Parathyroid adenoma (tissue), 2 donors: Measurements from ENCODE around the gene PCTP.

Source experiments
- H2AFZ ChIP-seq: fragments of 300-600 bp; sonication (generic); one replicate; pipeline ENCODE4 v1.7.0; 2017; ENCODE audit warnings: antibody characterized with exemption, mild to moderate bottlenecking
- H3K27ac ChIP-seq: fragments of 300-600 bp; sonication (generic); one replicate; pipeline ENCODE4 v1.7.0; 2017
- H3K27me3 ChIP-seq: fragments of 300-600 bp; sonication (generic); one replicate; pipeline ENCODE4 v1.7.0; 2017; ENCODE audit warnings: low read length; ENCODE audit not compliant: control insufficient read depth, insufficient read depth
- H3K36me3 ChIP-seq: fragments of 300-600 bp; sonication (generic); one replicate; pipeline ENCODE4 v1.7.0; 2017; ENCODE audit warnings: low read length; ENCODE audit not compliant: control insufficient read depth, insufficient read depth
- H3K4me1 ChIP-seq: fragments of 300-600 bp; sonication (generic); one replicate; pipeline ENCODE4 v1.7.0; 2017; ENCODE audit warnings: control low read depth
- H3K4me2 ChIP-seq: fragments of 300-600 bp; sonication (generic); one replicate; pipeline ENCODE4 v1.7.0; 2017; ENCODE audit warnings: low read length
- H3K4me3 ChIP-seq: fragments of 300-600 bp; sonication (generic); one replicate; pipeline ENCODE4 v1.7.0; 2017; ENCODE audit warnings: low read depth, low read length
- H3K79me2 ChIP-seq: fragments of 300-600 bp; sonication (generic); one replicate; pipeline ENCODE4 v1.7.0; 2017; ENCODE audit warnings: control low read depth
- H3K9ac ChIP-seq: fragments of 300-600 bp; sonication (generic); one replicate; pipeline ENCODE4 v1.7.0; 2017; ENCODE audit warnings: mild to moderate bottlenecking
- H3K9me3 ChIP-seq: fragments of 300-600 bp; sonication (generic); one replicate; pipeline ENCODE4 v1.7.0; 2017; ENCODE audit warnings: low read length; ENCODE audit not compliant: control insufficient read depth
- TF ChIP-seq, protein P1 (sequence below): fragments of 300-600 bp; sonication (generic); IDR thresholded peaks from one replicate; pipeline ENCODE4 v1.7.0; 2017; ENCODE audit warnings: antibody characterized with exemption, mild to moderate bottlenecking
- donor health status: primary hyperparathyroidism.

The PCTP gene

DNA sequence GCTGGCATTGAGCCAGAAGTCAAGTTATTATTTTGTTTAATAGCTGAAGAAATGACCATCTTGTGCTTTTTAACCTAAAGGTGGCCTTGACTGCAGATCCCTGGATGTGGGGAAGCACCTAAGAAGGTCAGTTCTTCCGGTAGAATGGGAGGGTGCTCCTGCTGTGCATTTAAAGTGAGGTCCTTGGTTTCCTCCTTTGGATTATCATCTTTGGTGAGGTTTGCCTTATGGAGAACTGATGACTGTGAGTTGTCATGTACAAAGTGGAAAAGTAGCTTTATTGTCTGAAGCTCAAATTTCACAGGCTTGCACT is 66.5 kb downstream of the PCTP start:
- Histone ChIP-seq H3K9me3 (no peaks in the 10 kb centered on the region), H3K4me3 (no peak overlapping the region), H3K4me2 (no peak overlapping the region), H3K4me1 (no peaks in the 10 kb centered on the region), H3K27ac (no peak overlapping the region), H3K27me3 (no peaks in the 10 kb centered on the region), H3K79me2 (no peaks in the 10 kb centered on the region), H3K36me3 (no peaks in the 10 kb centered on the region), H3K9ac (no peak overlapping the region), H2AFZ (no peak overlapping the region)
- TF ChIP-seq, protein P1, sequence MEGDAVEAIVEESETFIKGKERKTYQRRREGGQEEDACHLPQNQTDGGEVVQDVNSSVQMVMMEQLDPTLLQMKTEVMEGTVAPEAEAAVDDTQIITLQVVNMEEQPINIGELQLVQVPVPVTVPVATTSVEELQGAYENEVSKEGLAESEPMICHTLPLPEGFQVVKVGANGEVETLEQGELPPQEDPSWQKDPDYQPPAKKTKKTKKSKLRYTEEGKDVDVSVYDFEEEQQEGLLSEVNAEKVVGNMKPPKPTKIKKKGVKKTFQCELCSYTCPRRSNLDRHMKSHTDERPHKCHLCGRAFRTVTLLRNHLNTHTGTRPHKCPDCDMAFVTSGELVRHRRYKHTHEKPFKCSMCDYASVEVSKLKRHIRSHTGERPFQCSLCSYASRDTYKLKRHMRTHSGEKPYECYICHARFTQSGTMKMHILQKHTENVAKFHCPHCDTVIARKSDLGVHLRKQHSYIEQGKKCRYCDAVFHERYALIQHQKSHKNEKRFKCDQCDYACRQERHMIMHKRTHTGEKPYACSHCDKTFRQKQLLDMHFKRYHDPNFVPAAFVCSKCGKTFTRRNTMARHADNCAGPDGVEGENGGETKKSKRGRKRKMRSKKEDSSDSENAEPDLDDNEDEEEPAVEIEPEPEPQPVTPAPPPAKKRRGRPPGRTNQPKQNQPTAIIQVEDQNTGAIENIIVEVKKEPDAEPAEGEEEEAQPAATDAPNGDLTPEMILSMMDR, result no peak

- Histone ChIP-seq H3K27ac (no peak overlapping the region), H3K27me3 (no peaks in the 10 kb centered on the region), H2AFZ (no peak overlapping the region), H3K9ac (no peak overlapping the region), H3K4me3 (no peak overlapping the region), H3K79me2 (no peaks in the 10 kb centered on the region), H3K4me2 (no peak overlapping the region), H3K36me3 (no peaks in the 10 kb centered on the region), H3K4me1 (no peaks in the 10 kb centered on the region), H3K9me3 (no peaks in the 10 kb centered on the region)
- TF ChIP-seq, protein P1, result no peak
These were observed 67.2 kb downstream of the PCTP start for GRCh38 chr17:55818026-55818425.

- Histone ChIP-seq H3K4me1 (no peaks in the 10 kb centered on the region), H2AFZ (no peak overlapping the region), H3K27ac (no peak overlapping the region), H3K9ac (no peak overlapping the region), H3K4me2 (no peak overlapping the region), H3K27me3 (no peaks in the 10 kb centered on the region), H3K36me3 (no peaks in the 10 kb centered on the region), H3K79me2 (no peaks in the 10 kb centered on the region), H3K4me3 (no peak overlapping the region), H3K9me3 (no peaks in the 10 kb centered on the region)
- TF ChIP-seq, protein P1, result no peak
These were observed 67.9 kb downstream of the PCTP start for GRCh38 chr17:55818451-55819375.

DNA sequence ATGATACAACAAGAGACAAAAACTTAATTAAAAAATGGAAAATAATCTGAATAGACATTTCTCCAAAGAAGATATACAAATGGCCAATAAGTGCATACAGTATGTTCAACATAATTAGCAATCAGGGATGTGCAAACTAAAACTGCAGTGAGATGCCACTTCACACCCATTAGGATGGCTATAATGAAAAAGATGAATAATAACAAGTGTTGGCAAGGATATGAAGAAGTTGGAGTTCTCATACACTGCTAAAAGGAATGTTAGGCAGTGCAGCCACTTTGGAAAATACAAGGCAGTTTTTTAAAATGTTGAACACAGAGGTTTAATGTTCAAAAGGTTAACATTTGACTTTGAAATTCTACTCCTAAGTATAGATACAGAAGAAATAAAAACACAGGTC is 69.8 kb downstream of the PCTP start:
- Histone ChIP-seq H3K9ac (no peak overlapping the region), H3K4me2 (no peak overlapping the region), H3K79me2 (no peaks in the 10 kb centered on the region), H3K27me3 (no peaks in the 10 kb centered on the region), H2AFZ (no peak overlapping the region), H3K27ac (no peak overlapping the region), H3K9me3 (no peaks in the 10 kb centered on the region), H3K4me1 (no peaks in the 10 kb centered on the region), H3K4me3 (no peak overlapping the region), H3K36me3 (no peaks in the 10 kb centered on the region)
- TF ChIP-seq, protein P1, result no peak

DNA sequence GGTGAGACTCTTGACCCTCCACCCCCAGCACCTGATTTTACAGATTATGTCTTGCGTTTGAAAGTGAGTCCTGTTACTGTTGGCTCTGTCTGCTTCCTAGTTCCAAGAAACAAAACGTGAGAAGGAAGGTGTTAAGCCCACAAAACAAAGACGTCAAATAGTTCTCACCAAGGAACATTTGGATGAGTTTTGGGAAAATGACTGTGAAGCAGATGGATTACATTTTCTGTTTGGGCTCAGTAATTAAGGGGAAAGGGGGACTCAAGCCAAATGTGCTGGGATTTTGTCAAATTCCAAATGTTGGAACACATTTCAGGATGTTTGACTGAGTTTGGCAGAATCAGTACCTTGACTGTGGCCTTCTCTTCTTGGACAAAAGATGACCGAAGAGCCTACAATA is 71.2 kb downstream of the PCTP start:
- H2AFZ ChIP-seq, result no peak overlapping the region
- no peaks in the 10 kb centered on the region for H3K36me3 ChIP-seq
- H3K27ac ChIP-seq, result no peak overlapping the region
- no peaks in the 10 kb centered on the region for H3K9me3 ChIP-seq
- H3K4me2 ChIP-seq, result no peak overlapping the region
- TF ChIP-seq, protein P1, result no peak
- H3K79me2 ChIP-seq, result no peaks in the 10 kb centered on the region
- H3K9ac ChIP-seq, result no peak overlapping the region
- no peaks in the 10 kb centered on the region for H3K4me1 ChIP-seq
- no peak overlapping the region for H3K4me3 ChIP-seq
- no peaks in the 10 kb centered on the region for H3K27me3 ChIP-seq
